ENCODE results near the gene PDE2A.

DNA sequence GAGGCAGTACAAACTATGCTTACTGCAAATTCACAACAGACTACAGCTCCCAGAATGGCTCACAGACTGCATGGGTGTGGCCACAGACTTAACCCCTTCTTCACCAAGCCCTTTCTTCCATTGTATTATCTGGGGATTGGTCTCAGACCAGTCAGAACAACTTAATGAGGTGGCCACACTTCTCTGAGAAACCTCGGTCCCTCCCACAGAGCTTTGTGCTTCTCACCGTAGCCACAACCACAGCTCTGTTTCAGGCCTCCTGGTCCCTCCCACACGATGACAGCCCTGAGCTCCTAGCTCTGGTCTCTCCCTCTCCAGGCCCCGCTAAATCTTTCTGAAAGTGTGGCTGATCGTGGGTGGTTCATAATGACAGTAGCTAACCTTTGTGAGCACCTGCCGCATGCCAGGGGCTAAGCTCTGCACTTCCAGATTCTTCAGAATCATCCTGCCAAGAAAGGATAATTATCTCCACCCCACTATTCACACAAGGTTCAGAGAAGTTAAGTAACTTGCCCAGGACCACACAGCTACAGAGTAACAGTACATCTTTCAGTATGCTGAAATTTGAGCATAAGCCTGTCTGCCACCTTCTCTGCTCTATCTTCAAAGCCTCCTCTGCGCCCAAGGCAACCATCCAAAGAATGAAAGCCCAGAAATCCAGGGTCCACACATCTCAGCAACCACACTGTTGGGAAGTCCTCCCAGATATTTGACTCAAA is 5.4 kb downstream of the PDE2A start:
- TF ChIP-seq CTCF (IDR thresholded peaks at IDR 0.05) (no peak), POLR2A (IDR thresholded peaks at IDR 0.05) (no peak)

Data from upper lobe of left lung (tissue), 4 donors.